Type B pancreatic cell (in vitro differentiated cells): Measurements from ENCODE around the gene DEFB125. TPM values are rescaled to one million over a fixed set of nuclear protein-coding genes. Genes with fewer than 3 reads are reported as not detected.

ENCODE experiments used
- DNase-seq: peaks from one replicate; pipeline ENCODE4 v3.0.0; 2021; ENCODE audit warnings: mixed read lengths; ENCODE audit not compliant: unreplicated experiment; ENCODE audit errors: extremely low spot score
- H3K27ac Mint-ChIP-seq: 2 replicates; pipeline ENCODE4 v1.8.0; 2021; ENCODE audit warnings: mild to moderate bottlenecking, mixed read lengths
- H3K27me3 Mint-ChIP-seq: 2 replicates; pipeline ENCODE4 v1.8.0; 2021; ENCODE audit warnings: mixed read lengths
- H3K36me3 Mint-ChIP-seq: 2 replicates; pipeline ENCODE4 v1.8.0; 2021; ENCODE audit warnings: mixed read lengths
- H3K4me1 Mint-ChIP-seq: one replicate; pipeline ENCODE4 v1.8.0; 2021; ENCODE audit warnings: mixed read lengths; ENCODE audit not compliant: unreplicated experiment
- H3K4me3 Mint-ChIP-seq: 2 replicates; pipeline ENCODE4 v1.8.0; 2021; ENCODE audit warnings: mild to moderate bottlenecking, mixed read lengths
- H3K9me3 Mint-ChIP-seq: 2 replicates; pipeline ENCODE4 v1.8.0; 2021; ENCODE audit warnings: mixed read lengths
- CTCF ChIP-seq: fragments of 200-600 bp; sonication (generic); conservative IDR thresholded peaks from 2 replicates; pipeline ENCODE4 v1.5.0; 2021; ENCODE audit warnings: antibody characterized with exemption, mild to moderate bottlenecking
- total RNA-seq: library from RNA; stranded (reverse); gene quantifications from 2 replicates; pipeline ENCODE4 v1.2.1, GENCODE V29; 2021; ENCODE audit warnings: low replicate concordance

DEFB125 gene
- total RNA-seq, 1 donor from 2014 or later = not detected

- Mint-ChIP-seq H3K9me3 (no peaks in the 10 kb centered on the region), H3K4me3 (no peak overlapping the region), H3K27ac (no peak overlapping the region), H3K36me3 (no peaks in the 10 kb centered on the region), H3K4me1 (no peaks in the 10 kb centered on the region), H3K27me3 (peaks cover 2% of the 10 kb centered on the region)
- no peak for DNase-seq
- no peak for TF ChIP-seq CTCF
These were observed 23.4 kb upstream of the DEFB125 start for GRCh38 chr20:64026-64603.

- H3K9me3 Mint-ChIP-seq = no peaks in the 10 kb centered on the region
- H3K4me1 Mint-ChIP-seq = no peaks in the 10 kb centered on the region
- H3K4me3 Mint-ChIP-seq = no peak overlapping the region
- H3K36me3 Mint-ChIP-seq = no peaks in the 10 kb centered on the region
- no peak for DNase-seq
- H3K27ac Mint-ChIP-seq = no peak overlapping the region
- TF ChIP-seq CTCF = no peak
- H3K27me3 Mint-ChIP-seq = peaks cover 7% of the 10 kb centered on the region
These were observed 22.6 kb upstream of the DEFB125 start for GRCh38 chr20:64766-65322.

- TF ChIP-seq CTCF = no peak
- H3K36me3 Mint-ChIP-seq = no peaks in the 10 kb centered on the region
- no peaks in the 10 kb centered on the region for H3K4me1 Mint-ChIP-seq
- peaks cover 35% of the 10 kb centered on the region for H3K27me3 Mint-ChIP-seq
- H3K9me3 Mint-ChIP-seq = no peaks in the 10 kb centered on the region
- DNase-seq = no peak
- no peak overlapping the region for H3K27ac Mint-ChIP-seq
- no peak overlapping the region for H3K4me3 Mint-ChIP-seq
These were observed 10.2 kb upstream of the DEFB125 start for GRCh38 chr20:77231-77630.

- Mint-ChIP-seq H3K9me3 (no peaks in the 10 kb centered on the region), H3K36me3 (no peaks in the 10 kb centered on the region), H3K4me1 (no peaks in the 10 kb centered on the region), H3K27ac (no peak overlapping the region), H3K27me3 (peaks cover 44% of the 10 kb centered on the region), H3K4me3 (no peak overlapping the region)
- no peak for DNase-seq
- TF ChIP-seq CTCF = no peak
These were observed 9.1 kb upstream of the DEFB125 start for GRCh38 chr20:78338-78737.

GRCh38 chr20:79565-79964 lies 7.9 kb upstream of the DEFB125 start:
- H3K36me3 Mint-ChIP-seq = no peaks in the 10 kb centered on the region
- TF ChIP-seq CTCF = no peak
- no peaks in the 10 kb centered on the region for H3K9me3 Mint-ChIP-seq
- H3K27ac Mint-ChIP-seq = no peak overlapping the region
- H3K4me3 Mint-ChIP-seq = no peak overlapping the region
- no peak for DNase-seq
- H3K27me3 Mint-ChIP-seq = peaks cover 47% of the 10 kb centered on the region
- H3K4me1 Mint-ChIP-seq = no peaks in the 10 kb centered on the region

GRCh38 chr20:90651-91050 lies 3.2 kb downstream of the DEFB125 start:
- Mint-ChIP-seq H3K4me1 (no peaks in the 10 kb centered on the region), H3K27me3 (peaks cover 40% of the 10 kb centered on the region), H3K27ac (no peak overlapping the region), H3K4me3 (no peak overlapping the region), H3K9me3 (peaks cover 8% of the 10 kb centered on the region), H3K36me3 (no peaks in the 10 kb centered on the region)
- no peak for TF ChIP-seq CTCF
- no peak for DNase-seq
